Measurements from ENCODE around the gene MTIF3.

The MTIF3 gene

DNA sequence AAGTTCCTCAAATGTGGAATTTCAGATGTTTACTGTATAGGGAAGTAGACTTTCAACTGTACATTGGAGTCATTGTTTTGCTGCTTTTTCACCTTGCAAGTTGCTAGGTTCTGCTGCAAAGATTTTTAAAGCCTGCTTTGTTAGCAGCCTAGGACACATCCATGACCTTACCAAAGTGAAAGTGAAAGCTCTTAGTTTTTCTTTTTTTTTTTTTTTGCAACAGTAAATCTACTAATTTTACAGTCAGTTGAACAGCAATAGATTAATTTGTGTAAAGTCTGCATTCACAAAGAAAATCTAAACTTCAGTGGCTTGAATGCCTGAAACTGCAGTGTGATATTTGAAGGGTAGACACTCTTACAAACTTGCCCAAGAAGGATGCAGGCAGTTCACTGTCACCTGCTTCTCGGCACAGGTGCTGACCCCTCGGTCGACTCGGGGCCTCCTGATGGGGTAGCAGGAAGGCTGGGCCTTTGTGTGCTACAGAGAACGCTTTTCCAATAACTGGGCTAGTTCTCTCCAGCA, 5.0 kb upstream of the MTIF3 start:
- no peak for DNase-seq (ENCODE audit: low read depth)

DNA sequence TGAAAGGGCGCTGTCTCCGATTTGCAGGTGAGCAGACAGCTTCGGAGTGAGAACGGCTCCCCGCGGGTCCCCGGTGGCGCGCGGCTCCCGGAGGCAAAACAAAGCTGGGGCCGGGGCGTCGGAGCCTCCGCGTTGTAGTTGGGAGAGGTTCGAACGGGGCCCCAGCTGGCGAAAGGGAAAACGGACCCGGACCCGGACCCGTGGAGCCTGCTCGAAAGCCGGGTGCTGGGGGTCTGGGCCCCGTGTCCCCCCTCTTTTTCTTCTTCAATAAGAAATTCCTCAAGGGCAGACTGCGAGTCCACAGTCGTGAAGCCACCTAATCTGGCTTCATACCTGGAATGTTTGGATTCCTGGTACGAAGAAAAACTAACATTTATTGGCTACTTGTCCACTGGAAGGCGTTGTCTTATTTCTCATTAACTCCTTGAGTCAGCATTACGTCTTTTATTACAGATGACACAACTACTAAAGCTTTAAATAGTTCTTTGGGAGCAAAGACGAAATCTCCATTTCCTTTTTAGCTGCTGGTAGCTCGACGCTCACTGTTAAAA, 632 bp upstream of the MTIF3 start:
- DNase-seq (ENCODE audit: low read depth) = no peak

DNA sequence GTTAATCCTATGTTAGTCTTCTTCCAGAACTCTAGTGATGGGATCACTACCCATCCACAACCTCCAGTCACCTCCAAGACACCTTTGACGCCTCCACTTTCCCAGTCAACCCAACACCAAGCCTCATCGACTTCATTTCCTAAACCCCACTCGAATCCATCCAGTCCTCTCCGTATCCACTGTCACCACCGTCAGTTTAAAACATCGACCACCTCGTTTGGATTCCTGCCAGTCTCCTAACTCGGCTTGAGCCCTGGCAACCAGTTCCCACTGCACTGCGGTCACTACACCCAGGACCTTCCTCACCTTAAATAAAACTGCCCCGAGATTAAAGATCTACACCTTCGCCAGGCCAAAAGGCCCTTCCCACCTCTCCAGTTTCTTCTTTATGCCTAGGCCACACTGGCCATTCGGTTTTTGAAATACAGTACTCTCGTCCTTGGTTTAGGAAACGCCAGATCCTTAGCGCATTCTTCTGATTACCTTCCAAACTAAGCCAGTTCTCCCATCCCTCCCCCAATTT, 1.2 kb downstream of the MTIF3 start:
- no peak for DNase-seq (ENCODE audit: low read depth)

DNA sequence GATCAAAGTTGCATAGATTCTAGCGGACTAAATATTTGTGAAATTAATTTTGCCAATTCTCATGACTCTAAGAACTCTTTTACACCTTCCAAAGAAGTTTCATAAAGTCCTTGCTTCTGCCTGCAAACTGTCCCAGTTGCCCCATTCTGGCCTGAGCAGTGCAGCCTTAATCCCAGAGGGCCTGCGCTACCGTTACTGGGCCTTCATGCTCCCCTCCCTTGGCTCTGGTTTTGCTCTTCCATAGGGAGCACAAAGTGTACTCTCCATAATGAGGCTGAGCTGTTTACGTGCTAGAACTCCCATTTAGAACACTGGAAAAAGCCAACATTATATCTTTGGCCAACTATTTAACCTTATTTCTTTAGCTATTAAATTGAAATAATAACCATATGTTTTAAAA, 2.1 kb downstream of the MTIF3 start:
- no peak for DNase-seq (ENCODE audit: low read depth)

DNA sequence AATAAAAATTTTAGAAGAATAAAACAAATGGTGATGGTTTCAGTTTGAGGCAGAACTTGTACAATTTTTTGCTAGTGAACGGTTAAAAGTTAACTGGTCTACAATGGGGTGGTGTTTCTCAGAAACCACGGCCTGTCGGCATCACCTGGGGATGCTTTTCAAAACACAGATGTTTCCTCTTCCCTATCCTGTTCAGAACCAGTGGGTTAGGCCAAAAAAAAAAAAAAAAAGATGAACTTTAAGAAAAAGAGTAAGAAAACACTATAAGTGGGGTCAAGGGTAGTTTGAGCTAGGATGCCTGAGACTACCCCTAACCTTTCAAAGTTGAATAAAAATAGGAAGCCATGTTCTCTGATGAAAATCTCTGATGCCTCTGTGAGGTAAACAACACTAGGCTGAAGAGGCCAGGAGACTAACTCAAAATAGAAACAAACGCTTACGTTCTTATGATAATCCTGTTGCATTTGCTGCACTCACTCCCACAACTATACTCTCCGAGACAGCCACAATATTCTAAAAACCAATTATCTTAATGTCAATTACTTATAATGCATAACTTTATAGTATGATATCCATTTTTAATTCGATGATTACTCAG, 3.3 kb downstream of the MTIF3 start:
- DNase-seq (ENCODE audit: low read depth) = no peak

DNA sequence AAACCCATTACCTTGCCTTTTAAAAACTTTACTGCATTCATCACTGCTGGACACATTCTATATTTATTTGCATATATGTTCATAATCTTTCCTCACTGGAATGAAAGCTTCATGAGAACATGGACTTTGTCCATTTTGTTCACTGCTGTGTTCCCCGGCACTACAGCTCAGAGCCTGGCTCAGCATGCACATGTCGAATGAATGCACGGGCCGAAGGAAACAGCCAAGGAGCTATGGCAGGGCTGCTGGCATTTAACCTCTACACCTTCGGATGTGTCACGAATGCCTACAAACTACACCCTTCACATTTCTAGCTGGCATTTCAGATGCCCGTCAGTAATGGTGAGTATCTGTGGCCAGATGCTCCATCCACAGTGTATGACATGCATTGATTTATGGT, 7.6 kb downstream of the MTIF3 start:
- no peak for DNase-seq (ENCODE audit: low read depth)

DNA sequence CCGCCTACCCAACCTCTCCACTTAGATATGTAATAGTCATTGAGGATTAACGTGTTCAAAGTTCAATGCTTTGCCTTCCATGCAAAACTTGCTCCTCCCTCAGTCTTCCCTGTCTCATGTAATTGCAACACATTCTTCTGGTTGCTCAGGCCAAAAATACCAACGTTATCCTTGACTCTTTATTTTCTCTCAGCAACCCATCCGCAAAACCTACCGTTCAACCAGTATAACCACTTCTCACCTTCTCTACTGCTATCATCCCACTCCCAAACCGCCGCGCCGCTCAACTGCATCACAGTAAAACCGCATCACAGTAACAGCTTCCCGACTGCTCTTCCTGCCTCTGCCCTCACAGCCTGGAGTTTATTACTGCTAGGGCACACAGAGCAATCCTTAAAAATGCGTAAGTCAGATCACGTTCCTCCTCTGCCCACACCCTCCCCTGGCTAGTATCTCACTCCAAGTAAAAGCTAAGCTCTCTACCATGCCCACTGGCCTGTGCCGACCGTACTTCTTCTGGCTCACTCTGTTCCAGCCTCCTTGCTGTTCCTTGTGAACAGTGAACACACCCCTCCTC, 8.2 kb downstream of the MTIF3 start:
- no peak for DNase-seq (ENCODE audit: low read depth)

DNA sequence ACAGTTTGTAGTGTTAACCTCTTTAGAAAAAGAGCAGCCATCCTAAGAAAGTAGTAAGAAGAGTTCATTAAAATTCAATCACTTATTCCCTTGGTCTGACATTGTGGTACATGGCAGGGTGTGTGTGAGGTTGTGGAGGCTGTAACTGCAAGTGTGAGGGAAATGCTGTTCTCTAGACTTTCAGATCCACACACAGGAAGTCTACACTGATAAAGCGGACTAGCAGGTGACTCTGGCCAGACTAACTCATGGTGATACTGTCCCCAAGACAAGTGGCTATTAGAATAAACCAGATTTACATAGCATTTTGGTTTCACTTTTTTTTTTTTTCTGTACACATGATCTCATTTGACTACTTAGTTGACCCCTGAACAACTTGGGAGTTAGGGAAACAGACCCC, 10.0 kb downstream of the MTIF3 start:
- DNase-seq (ENCODE audit: low read depth) = no peak

DNA sequence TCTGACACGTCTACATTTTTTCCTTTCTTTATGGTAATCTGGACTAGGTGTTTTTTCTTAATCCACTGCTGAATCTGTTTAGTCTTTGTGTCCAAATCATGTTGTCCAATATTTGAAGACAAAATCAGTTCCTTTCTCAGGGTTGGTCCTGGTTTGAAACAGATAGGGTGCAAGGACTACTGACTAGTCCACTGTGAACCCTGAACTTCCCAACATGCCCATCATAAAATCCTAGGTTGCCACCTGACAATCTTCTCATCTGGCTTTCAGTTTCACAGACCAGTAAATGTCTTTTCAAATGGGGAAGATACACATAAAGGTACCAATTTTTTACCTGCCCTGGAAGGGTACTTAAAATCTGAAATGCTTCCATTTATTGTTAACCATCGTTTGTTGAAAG, 13.2 kb downstream of the MTIF3 start:
- no peak for DNase-seq (ENCODE audit: low read depth)

DNA sequence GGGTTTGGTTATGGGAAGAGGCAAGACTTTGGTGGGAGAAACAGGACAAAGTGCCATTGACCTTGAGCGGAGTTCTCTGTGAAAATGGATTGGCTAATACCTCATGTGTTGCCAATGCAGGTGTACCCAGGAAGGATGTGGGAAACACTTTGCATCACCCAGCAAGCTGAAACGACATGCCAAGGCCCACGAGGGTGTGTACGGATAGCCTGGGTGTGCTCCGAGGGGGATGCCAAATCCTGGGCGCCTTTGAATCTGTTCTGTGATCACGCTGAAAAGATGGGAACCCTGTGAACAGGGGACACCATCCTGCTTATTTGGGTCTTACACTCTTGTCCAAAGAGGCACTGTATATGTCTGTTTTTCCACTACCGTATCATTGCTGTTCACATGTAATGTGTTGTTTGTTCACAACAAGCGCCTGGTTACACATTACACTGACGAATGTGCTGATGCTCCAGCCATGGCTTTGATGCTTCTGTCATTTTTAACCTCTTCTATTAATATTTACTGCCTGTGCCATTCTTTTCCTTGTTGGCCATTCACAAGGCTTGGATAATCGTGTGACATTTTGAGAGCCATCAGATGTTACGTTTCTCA, 17.7 kb downstream of the MTIF3 start:
- DNase-seq (ENCODE audit: low read depth) = no peak

DNA sequence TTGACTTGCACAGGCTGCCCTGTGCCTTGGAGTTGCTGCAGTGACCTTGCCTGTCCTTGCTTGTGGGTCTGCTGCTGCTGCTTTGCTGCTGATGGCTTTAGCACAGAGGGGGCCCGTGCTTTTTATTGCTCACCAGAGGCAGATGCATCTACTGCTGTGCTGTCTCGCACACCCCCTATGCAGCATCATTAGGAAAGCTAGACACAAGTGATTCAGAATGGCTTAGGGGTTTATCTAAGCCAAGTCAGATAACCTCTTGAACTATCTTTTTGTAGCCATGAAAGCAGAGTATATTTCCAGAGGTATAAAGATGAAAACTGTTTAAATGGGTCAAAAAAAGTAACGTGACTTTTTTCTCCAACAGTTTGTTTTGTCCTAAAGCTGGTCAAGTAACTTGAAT, 18.2 kb downstream of the MTIF3 start:
- DNase-seq (ENCODE audit: low read depth) = no peak

DNA sequence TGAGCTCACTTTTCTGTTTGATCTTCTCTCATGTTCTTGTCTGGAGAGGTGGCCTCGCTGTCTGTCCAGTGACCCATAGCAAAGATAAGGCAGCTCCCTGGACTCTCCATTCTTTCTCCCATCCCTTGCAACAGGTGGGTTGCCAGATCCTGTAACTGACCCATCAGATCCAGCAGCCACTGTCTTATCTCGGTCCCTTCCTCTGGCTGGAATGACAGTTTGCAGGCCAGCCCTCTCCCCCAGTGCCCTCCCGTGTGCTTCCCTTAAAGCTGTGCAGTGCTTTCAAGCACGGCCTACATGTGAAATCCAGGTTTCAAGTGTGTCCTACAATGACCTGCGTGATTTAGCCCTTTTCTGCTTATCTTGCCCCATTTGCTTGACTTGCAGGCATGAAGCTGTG, 22.2 kb downstream of the MTIF3 start:
- no peak for DNase-seq (ENCODE audit: low read depth)

DNA sequence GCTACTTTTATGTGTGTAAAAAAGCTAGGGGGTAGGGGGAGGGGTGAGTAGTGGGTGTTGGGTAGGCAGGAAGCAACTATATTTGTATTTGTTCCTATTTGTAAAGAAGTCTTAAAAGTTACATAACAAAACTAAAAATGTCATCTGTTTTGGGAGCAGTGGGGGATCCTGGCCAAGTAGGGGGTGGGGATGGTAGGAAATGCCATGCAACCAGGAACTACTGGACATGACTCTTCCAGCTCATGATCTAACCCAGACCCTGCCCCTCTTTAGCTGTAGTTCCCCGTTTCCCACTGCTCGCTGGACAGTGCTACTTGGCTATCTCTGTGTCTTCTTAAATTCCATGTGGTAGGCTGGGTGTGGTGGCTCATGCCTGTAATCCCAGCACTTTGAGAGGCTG, 22.7 kb downstream of the MTIF3 start:
- no peak for DNase-seq (ENCODE audit: low read depth)

DNA sequence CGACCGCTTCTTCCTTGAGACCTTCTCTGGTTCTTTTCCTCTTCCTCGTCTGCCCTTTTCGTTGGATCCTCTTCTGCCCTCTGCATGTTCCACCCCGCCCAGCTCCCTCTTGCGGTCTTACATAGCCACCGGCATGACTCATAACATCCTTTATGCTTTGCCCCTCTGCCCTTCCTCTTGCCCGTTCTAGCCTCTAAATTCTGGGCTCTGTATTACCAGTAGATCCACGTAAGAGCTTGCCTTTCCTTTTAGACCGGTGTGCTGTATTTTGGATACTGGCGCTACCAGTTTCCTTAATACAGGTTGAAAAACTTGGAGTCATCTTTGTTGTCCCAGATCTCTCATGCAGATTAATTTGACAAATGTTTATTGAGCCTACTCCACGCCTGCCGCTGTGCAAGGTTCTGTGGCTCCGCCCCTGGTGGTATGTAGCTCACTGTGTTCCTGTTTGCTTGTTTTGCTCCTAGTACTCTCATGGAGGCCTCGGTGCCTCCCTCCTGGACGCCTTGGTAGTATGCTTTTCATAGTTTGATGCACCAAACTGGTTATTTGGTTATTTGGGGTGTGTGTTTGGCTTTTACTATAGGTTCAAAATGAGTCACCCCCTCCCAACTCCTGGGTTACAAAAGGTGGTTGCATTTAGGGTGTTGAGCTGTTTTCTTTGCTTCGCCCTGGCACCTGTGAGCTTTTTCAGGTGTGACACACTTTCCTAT, 24.3 kb downstream of the MTIF3 start:
- DNase-seq (ENCODE audit: low read depth) = peak; percentile 56

DNA sequence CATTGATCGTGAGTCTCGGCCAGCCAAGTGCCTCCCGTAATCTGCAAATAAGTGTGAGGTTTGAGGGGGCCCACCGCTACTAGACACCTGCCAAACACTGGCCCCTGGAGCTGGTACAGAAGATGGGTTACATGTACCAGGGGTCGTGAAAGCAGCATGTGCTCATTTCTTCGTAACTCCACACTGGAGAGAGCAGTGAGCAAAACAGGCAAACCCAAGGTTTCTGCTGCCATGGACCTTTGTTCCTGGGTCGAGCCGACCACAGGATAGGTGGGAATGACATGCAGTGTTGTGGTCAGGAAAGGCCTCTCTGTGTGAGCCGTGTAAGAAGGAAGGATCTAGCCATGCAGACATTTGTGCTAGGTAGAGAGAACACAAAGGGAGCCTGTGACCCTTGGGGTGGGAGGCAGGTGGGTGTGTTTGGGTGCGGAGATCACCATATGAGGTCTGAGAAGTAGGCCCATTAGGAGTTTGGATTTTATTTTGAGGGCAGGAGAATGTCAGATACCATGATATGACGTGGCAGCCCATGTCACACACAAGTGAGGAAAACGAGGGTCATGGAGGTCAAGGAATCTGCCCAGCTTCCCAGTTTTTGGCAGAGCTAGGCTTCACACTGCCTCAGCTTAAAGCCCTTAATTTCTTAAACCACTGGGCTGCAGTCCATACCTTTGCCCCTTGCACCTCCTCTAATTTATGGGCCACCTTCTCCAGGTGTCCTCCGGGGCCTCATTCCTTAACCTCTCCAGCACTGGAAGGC, 25.0 kb downstream of the MTIF3 start:
- DNase-seq (ENCODE audit: low read depth) = no peak

DNA sequence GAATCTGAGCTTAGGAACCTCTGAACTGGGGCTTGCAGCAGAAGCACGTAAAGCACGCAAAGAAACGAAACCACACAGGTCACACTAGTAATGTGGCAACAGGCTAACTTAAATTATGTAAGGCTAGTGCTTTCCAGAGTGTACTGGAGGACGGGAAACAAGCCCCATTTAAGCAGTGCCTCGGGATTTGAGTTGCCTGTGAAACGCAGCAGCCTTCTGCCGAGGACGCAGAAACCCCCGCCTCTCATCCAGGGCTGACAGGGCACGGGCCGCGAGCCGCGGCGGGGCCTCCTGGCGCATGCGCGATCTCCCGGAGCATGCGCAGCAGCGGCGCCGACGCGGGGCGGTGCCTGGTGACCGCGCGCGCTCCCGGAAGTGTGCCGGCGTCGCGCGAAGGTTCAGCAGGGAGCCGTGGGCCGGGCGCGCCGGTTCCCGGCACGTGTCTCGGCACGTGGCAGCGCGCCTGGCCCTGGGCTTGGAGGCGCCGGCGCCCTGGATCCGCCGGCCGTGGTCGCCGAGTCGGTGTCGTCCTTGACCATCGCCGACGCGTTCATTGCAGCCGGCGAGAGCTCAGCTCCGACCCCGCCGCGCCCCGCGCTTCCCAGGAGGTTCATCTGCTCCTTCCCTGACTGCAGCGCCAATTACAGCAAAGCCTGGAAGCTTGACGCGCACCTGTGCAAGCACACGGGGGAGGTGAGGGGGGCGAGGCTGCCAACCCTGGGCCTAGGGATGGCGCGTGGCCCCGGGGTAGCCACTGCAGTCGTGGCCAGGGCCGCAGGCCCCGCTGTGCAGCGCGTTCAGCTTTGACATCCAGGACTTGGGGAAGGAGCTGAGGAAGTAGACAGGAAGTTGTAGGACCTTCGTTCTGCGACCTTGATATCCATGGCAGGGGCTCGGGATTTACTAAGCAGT, 25.9 kb downstream of the MTIF3 start, which contains the start of gene GTF3A:
TSS of gene GTF3A (plus strand) at position 374 of the 912 bp plus-strand sequence.
- DNase-seq (ENCODE audit: low read depth) = peak; percentile 61

DNA sequence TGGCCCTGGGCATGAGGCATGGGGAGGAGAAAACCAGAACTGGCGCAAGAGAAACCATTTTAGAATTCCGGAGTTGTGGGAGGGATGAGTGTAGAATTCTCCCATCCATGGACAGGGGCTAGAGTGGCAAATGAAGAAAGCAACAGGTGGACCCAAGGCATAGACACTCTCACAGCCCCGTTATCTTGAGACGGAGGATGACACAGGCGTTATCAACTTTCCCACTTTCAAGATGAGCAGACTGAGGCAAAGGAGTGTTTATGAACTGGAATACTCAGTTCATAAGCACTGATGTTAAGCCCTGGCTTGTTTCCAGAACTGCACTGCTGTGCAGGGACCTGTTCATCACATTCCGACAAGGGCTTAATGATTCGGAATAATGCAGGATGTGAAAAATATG, 27.0 kb downstream of the MTIF3 start:
- DNase-seq (ENCODE audit: low read depth) = no peak

DNA sequence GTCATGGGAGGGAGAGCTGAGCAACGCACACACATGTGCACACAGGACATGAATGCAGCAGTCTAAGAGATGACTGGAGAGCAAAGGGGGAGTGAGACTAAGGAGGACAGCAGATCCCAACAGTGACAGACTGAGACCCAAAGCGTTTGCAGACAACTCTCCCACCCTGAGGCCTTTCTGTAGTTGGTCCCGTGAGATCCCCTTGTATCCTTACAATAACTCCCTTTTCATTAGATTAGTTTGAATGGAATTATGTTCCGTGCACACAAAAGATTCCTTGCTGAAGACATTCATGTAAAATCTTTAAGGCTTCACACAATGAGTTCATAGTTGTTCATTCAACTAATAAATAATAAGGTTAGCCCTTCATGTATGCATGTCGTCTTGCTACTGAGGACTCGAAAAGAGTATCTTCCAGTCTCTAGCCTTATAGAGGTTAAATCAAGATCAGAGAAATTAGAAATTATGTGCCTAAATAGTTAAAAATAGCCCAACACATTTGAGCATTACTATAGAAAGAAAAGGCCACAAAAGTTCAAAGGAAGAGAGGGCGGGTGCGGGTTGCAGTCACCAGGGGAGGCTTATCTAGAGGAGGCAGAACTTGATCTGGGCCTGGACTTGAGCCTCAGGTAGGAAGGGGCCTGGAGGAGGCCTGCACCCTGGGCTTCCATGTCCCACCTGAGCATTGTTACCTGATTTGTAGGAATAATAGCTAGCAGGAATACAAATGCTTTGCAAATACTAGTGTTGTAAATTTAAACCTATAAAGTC, 29.1 kb downstream of the MTIF3 start:
- DNase-seq (ENCODE audit: low read depth) = no peak

DNA sequence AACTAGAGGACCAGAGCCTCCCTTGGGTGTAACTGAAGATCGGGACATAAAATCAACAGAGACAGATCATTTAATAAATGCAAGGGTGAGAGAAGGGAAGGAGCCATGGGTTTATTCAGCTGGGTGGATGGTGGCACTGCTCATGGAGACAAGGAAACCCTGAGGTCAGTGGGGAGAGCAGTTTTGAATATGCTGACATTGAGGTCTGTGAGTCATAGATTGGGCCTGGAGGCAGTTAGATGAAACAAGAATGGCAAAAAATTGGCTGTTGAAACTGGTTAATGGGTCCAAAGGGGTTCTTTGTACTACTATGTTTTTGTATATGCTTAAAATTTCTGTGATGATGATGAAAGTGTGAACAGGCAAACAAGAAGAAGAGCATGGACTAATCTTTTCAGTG, 31.0 kb downstream of the MTIF3 start:
- DNase-seq (ENCODE audit: low read depth) = no peak

DNA sequence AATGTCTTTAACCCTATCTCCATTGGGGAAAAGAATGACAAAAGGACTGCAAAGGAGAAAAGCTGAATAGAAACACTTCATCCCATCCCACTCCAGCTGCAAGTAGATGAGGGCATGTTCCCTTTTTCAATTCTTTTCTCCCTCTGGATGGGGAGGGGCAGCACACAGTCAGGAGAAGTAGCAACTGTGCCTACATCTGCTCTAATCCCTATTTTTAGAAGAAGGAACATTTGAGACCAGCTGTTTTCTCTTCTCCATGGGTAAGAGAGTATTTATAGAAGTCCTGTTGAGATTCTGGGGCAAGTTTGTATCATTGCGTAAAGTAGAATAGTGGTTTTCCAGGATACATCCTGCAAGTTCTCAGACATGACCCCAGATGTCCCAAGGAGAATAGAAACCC, 35.2 kb downstream of the MTIF3 start:
- DNase-seq (ENCODE audit: low read depth) = no peak

Data from CMK (cell line).